ENCODE data around the gene OPCML. TPM values are rescaled to one million over a fixed set of nuclear protein-coding genes. Genes with fewer than 3 reads are reported as not detected.

OPCML gene
- total RNA-seq, 2 donors from 2014 or later = not detected

GRCh38 chr11:132993991-132994502 lies 538.3 kb downstream of the OPCML start:
- Mint-ChIP-seq H3K27me3 (peaks cover 32% of the 10 kb centered on the region), H3K4me3 (no peak overlapping the region), H3K27ac (no peak overlapping the region), H3K4me1 (no peaks in the 10 kb centered on the region), H3K9me3 (no peaks in the 10 kb centered on the region), H3K36me3 (ENCODE audit: low read depth) (no peaks in the 10 kb centered on the region)
- no peak for ATAC-seq (replicated peaks)

- H3K27me3 Mint-ChIP-seq = peaks cover 36% of the 10 kb centered on the region
- no peak overlapping the region for H3K4me3 Mint-ChIP-seq
- H3K27ac Mint-ChIP-seq = no peak overlapping the region
- ATAC-seq (replicated peaks) = no peak
- H3K36me3 Mint-ChIP-seq (ENCODE audit: low read depth) = no peaks in the 10 kb centered on the region
- H3K4me1 Mint-ChIP-seq = no peaks in the 10 kb centered on the region
- no peaks in the 10 kb centered on the region for H3K9me3 Mint-ChIP-seq
These were observed 539.3 kb downstream of the OPCML start for GRCh38 chr11:132992838-132993631.

- Mint-ChIP-seq H3K27me3 (peaks cover 35% of the 10 kb centered on the region), H3K36me3 (ENCODE audit: low read depth) (no peaks in the 10 kb centered on the region), H3K27ac (no peak overlapping the region), H3K4me3 (no peak overlapping the region), H3K4me1 (no peaks in the 10 kb centered on the region), H3K9me3 (no peaks in the 10 kb centered on the region)
- no peak for ATAC-seq (replicated peaks)
These were observed 543.9 kb downstream of the OPCML start for GRCh38 chr11:132988411-132988810.

GRCh38 chr11:132987936-132988335 lies 544.4 kb downstream of the OPCML start:
- no peaks in the 10 kb centered on the region for H3K36me3 Mint-ChIP-seq (ENCODE audit: low read depth)
- no peak for ATAC-seq (replicated peaks)

GRCh38 chr11:132983641-132983978 lies 548.7 kb downstream of the OPCML start:
- no peak for ATAC-seq (replicated peaks)
- no peaks in the 10 kb centered on the region for H3K9me3 Mint-ChIP-seq
- H3K4me3 Mint-ChIP-seq = no peak overlapping the region
- H3K27ac Mint-ChIP-seq = no peak overlapping the region
- H3K4me1 Mint-ChIP-seq = no peaks in the 10 kb centered on the region
- peaks cover 24% of the 10 kb centered on the region for H3K27me3 Mint-ChIP-seq
- H3K36me3 Mint-ChIP-seq (ENCODE audit: low read depth) = no peaks in the 10 kb centered on the region

More at GRCh38 chr11:132987936-132988335, 544.4 kb downstream of the OPCML start:
- no peaks in the 10 kb centered on the region for H3K9me3 Mint-ChIP-seq
- H3K4me1 Mint-ChIP-seq = no peaks in the 10 kb centered on the region
- H3K27me3 Mint-ChIP-seq = peaks cover 31% of the 10 kb centered on the region
- no peak overlapping the region for H3K4me3 Mint-ChIP-seq
- H3K27ac Mint-ChIP-seq = no peak overlapping the region

GRCh38 chr11:132982772-132983640 lies 549.3 kb downstream of the OPCML start:
- H3K4me1 Mint-ChIP-seq = no peaks in the 10 kb centered on the region
- H3K36me3 Mint-ChIP-seq (ENCODE audit: low read depth) = no peaks in the 10 kb centered on the region
- no peak overlapping the region for H3K27ac Mint-ChIP-seq
- no peaks in the 10 kb centered on the region for H3K9me3 Mint-ChIP-seq
- ATAC-seq (replicated peaks) = no peak
- H3K27me3 Mint-ChIP-seq = peaks cover 22% of the 10 kb centered on the region
- no peak overlapping the region for H3K4me3 Mint-ChIP-seq

GRCh38 chr11:132981131-132981956 lies 551.0 kb downstream of the OPCML start:
- no peak for ATAC-seq (replicated peaks)
- H3K4me3 Mint-ChIP-seq = no peak overlapping the region
- H3K27me3 Mint-ChIP-seq = peaks cover 18% of the 10 kb centered on the region
- H3K27ac Mint-ChIP-seq = no peak overlapping the region
- H3K4me1 Mint-ChIP-seq = no peaks in the 10 kb centered on the region
- no peaks in the 10 kb centered on the region for H3K9me3 Mint-ChIP-seq
- no peaks in the 10 kb centered on the region for H3K36me3 Mint-ChIP-seq (ENCODE audit: low read depth)

GRCh38 chr11:132980670-132981069 lies 551.6 kb downstream of the OPCML start:
- Mint-ChIP-seq H3K27ac (no peak overlapping the region), H3K4me1 (no peaks in the 10 kb centered on the region), H3K36me3 (ENCODE audit: low read depth) (no peaks in the 10 kb centered on the region), H3K4me3 (no peak overlapping the region), H3K27me3 (peaks cover 16% of the 10 kb centered on the region), H3K9me3 (no peaks in the 10 kb centered on the region)
- ATAC-seq (replicated peaks) = no peak

- peaks cover 32% of the 10 kb centered on the region for H3K27me3 Mint-ChIP-seq
- no peak overlapping the region for H3K4me3 Mint-ChIP-seq
- H3K9me3 Mint-ChIP-seq = peaks cover 3% of the 10 kb centered on the region
- ATAC-seq (replicated peaks) = no peak
- no peaks in the 10 kb centered on the region for H3K36me3 Mint-ChIP-seq (ENCODE audit: low read depth)
- H3K27ac Mint-ChIP-seq = no peak overlapping the region
- H3K4me1 Mint-ChIP-seq = no peaks in the 10 kb centered on the region
These were observed 554.6 kb downstream of the OPCML start for GRCh38 chr11:132977746-132978145.

GRCh38 chr11:132977241-132977640 lies 555.1 kb downstream of the OPCML start:
- Mint-ChIP-seq H3K9me3 (peaks cover 3% of the 10 kb centered on the region), H3K36me3 (ENCODE audit: low read depth) (no peaks in the 10 kb centered on the region), H3K27ac (no peak overlapping the region), H3K4me3 (no peak overlapping the region), H3K27me3 (peaks cover 32% of the 10 kb centered on the region), H3K4me1 (no peaks in the 10 kb centered on the region)
- ATAC-seq (replicated peaks) = no peak

- Mint-ChIP-seq H3K36me3 (ENCODE audit: low read depth) (no peaks in the 10 kb centered on the region), H3K9me3 (peaks cover 3% of the 10 kb centered on the region), H3K4me3 (no peak overlapping the region), H3K4me1 (no peaks in the 10 kb centered on the region), H3K27me3 (peaks cover 33% of the 10 kb centered on the region), H3K27ac (no peak overlapping the region)
- no peak for ATAC-seq (replicated peaks)
These were observed 556.2 kb downstream of the OPCML start for GRCh38 chr11:132976115-132976514.

- H3K27ac Mint-ChIP-seq = no peak overlapping the region
- no peak overlapping the region for H3K4me3 Mint-ChIP-seq
- no peak for ATAC-seq (replicated peaks)
- H3K27me3 Mint-ChIP-seq = peaks cover 46% of the 10 kb centered on the region
- H3K36me3 Mint-ChIP-seq (ENCODE audit: low read depth) = no peaks in the 10 kb centered on the region
- peaks cover 3% of the 10 kb centered on the region for H3K9me3 Mint-ChIP-seq
- no peaks in the 10 kb centered on the region for H3K4me1 Mint-ChIP-seq
These were observed 558.6 kb downstream of the OPCML start for GRCh38 chr11:132973686-132974085.

GRCh38 chr11:132972565-132972964 lies 559.7 kb downstream of the OPCML start:
- H3K36me3 Mint-ChIP-seq (ENCODE audit: low read depth) = no peaks in the 10 kb centered on the region
- peaks cover 51% of the 10 kb centered on the region for H3K27me3 Mint-ChIP-seq
- H3K4me3 Mint-ChIP-seq = no peak overlapping the region
- no peak for ATAC-seq (replicated peaks)
- peaks cover 3% of the 10 kb centered on the region for H3K9me3 Mint-ChIP-seq
- no peaks in the 10 kb centered on the region for H3K4me1 Mint-ChIP-seq
- H3K27ac Mint-ChIP-seq = no peak overlapping the region

- peaks cover 3% of the 10 kb centered on the region for H3K9me3 Mint-ChIP-seq
- peaks cover 48% of the 10 kb centered on the region for H3K27me3 Mint-ChIP-seq
- no peaks in the 10 kb centered on the region for H3K36me3 Mint-ChIP-seq (ENCODE audit: low read depth)
- no peak for ATAC-seq (replicated peaks)
- no peak overlapping the region for H3K27ac Mint-ChIP-seq
- no peaks in the 10 kb centered on the region for H3K4me1 Mint-ChIP-seq
- no peak overlapping the region for H3K4me3 Mint-ChIP-seq
These were observed 561.0 kb downstream of the OPCML start for GRCh38 chr11:132971351-132971750.
